Small intestine (tissue), 4 donors: ENCODE data around the gene CENPN. TPM values are rescaled to one million over a fixed set of nuclear protein-coding genes. Genes with fewer than 3 reads are reported as not detected.

Source experiments
- polyA plus RNA-seq, 4 donors: library from polyadenylated mRNA; stranded (reverse) in 3 of 4; unstranded in 1 of 4; fragments of 200-250 nt in 3 of 4; fragments of 120-200 nt in 1 of 4; gene quantifications; one replicate each; pipeline versions ENCODE4 v1.2.1 to v1.2.3, GENCODE V29; 2013
- donor health status: healthy with polysubstance abuse.
- donor health status: Bipolar disorder and iron deficiency.
- donor health status: healthy.

Gene CENPN
- polyA plus RNA-seq, 4 donors = 5.8 to 22.9 (median 8.5) TPM

Other genes with a start within 250 kb of the CENPN start
- 1 to 10 TPM; 1.9 to 3.0 (median 2.8) TPM for gene CDYL2, start 202.6 kb upstream of the CENPN start, polyA plus RNA-seq
- 100 to 1,000 TPM in 3 of 4 donors, 10 to 100 TPM in 1; 50.0 to 140 (median 125) TPM for gene CMC2, start 329 bp upstream of the CENPN start, polyA plus RNA-seq
- gene ATMIN, start 28.6 kb downstream of the CENPN start, polyA plus RNA-seq = 10 to 100 TPM; 13.5 to 29.6 (median 15.6) TPM
- under 1 TPM in 2 of 4 donors, not detected in 2; 0.54 to 0.74 TPM for gene C16orf46, start 70.0 kb downstream of the CENPN start, polyA plus RNA-seq
- gene GCSH, start 89.2 kb downstream of the CENPN start, polyA plus RNA-seq = 10 to 100 TPM in 3 of 4 donors, 1 to 10 TPM in 1; 2.7 to 28.3 (median 19.5) TPM
- gene BCO1, start 231.5 kb downstream of the CENPN start, polyA plus RNA-seq = 10 to 100 TPM in 2 of 4 donors, 1 to 10 TPM in 2; 1.4 to 31.1 (median 17.8) TPM